Neural cell (in vitro differentiated cells): ENCODE results near the gene CARD19.

ENCODE experiments used
- CTCF ChIP-seq: fragments of 450-650 bp; IDR thresholded peaks from 2 replicates; pipeline ENCODE4 v1.5.1; 2014; ENCODE audit warnings: antibody characterized with exemption, mild to moderate bottlenecking, moderate library complexity; ENCODE audit not compliant: poor library complexity, severe bottlenecking
- REST ChIP-seq: IDR thresholded peaks from 2 replicates; pipeline ENCODE4 v1.6.1; 2012; ENCODE audit warnings: borderline replicate concordance
- SMC3 ChIP-seq: fragments of 450-650 bp; conservative IDR thresholded peaks from 2 replicates; pipeline ENCODE4 v1.6.1; 2014; ENCODE audit warnings: antibody characterized with exemption, mild to moderate bottlenecking, moderate library complexity; ENCODE audit not compliant: poor library complexity

- TF ChIP-seq CTCF: no peak
- TF ChIP-seq REST: no peak
- TF ChIP-seq SMC3: no peak
Measured at GRCh38 chr9:93127395-93127911, 31.4 kb downstream of the CARD19 start.
